22Rv1 (cell line): ENCODE data around the gene SWI5.

ENCODE experiments used
- ZFX ChIP-seq: fragments of 450-650 bp; IDR thresholded peaks from 2 replicates; pipeline ENCODE4 v1.6.1; 2017; ENCODE audit warnings: antibody characterized with exemption, borderline replicate concordance
- TF ChIP-seq, protein P1 (sequence below): fragments of 450-650 bp; IDR thresholded peaks from 2 replicates; pipeline ENCODE4 v1.5.1; 2017; ENCODE audit warnings: mild to moderate bottlenecking

DNA sequence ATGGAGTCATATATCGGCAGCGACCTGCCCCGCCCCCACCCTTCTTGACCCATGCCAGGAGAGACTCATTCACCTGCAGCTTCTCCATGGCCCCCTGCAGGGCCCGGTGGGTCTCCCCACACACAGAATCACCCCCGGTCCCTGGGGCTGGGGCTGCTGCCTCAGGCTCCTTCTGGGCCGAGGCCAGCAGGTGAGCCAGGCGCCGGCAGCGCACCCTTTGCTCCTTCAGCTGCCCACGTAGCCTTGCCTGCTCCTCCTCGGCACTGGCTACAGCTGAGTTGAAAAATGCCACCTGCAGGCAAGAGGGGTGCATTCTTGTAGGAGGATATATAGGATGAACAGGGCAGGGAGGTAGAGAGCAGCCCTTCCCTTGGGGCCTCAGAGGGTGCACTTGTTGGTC lies 18.2 kb upstream of the SWI5 start:
- TF ChIP-seq, protein P1, sequence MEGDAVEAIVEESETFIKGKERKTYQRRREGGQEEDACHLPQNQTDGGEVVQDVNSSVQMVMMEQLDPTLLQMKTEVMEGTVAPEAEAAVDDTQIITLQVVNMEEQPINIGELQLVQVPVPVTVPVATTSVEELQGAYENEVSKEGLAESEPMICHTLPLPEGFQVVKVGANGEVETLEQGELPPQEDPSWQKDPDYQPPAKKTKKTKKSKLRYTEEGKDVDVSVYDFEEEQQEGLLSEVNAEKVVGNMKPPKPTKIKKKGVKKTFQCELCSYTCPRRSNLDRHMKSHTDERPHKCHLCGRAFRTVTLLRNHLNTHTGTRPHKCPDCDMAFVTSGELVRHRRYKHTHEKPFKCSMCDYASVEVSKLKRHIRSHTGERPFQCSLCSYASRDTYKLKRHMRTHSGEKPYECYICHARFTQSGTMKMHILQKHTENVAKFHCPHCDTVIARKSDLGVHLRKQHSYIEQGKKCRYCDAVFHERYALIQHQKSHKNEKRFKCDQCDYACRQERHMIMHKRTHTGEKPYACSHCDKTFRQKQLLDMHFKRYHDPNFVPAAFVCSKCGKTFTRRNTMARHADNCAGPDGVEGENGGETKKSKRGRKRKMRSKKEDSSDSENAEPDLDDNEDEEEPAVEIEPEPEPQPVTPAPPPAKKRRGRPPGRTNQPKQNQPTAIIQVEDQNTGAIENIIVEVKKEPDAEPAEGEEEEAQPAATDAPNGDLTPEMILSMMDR, result no peak
- no peak for TF ChIP-seq ZFX
